KMS-11 (cell line): ENCODE data around the gene ACER2.
A peak's percentile ranks its signal among the peaks of the same experiment; 100 is the strongest.

Source experiments
- H2AFZ ChIP-seq: fragments of 200-600 bp; sonication (generic); 2 replicates; pipeline ENCODE4 v1.6.1; 2016; ENCODE audit warnings: antibody characterized with exemption, mixed run types, low read depth
- H3K27ac ChIP-seq: fragments of 200-600 bp; sonication (generic); 2 replicates; pipeline ENCODE4 v1.6.1; 2016; ENCODE audit warnings: mild to moderate bottlenecking, mixed run types
- H3K27me3 ChIP-seq: fragments of 200-600 bp; sonication (generic); 2 replicates; pipeline ENCODE4 v1.6.1; 2017; ENCODE audit warnings: mild to moderate bottlenecking, low read depth, mixed run types, moderate library complexity; ENCODE audit not compliant: insufficient read depth
- H3K36me3 ChIP-seq: fragments of 200-600 bp; sonication (generic); 2 replicates; pipeline ENCODE4 v1.6.1; 2017; ENCODE audit warnings: mild to moderate bottlenecking, mixed run types; ENCODE audit not compliant: insufficient read depth
- H3K4me1 ChIP-seq: fragments of 200-600 bp; sonication (generic); 2 replicates; pipeline ENCODE4 v1.6.1; 2016; ENCODE audit warnings: mild to moderate bottlenecking, low read depth, mixed run types; ENCODE audit not compliant: poor library complexity, severe bottlenecking
- H3K4me2 ChIP-seq: fragments of 200-600 bp; sonication (generic); 2 replicates; pipeline ENCODE4 v1.7.0; 2016; ENCODE audit warnings: mild to moderate bottlenecking, mixed run types
- H3K4me3 ChIP-seq: fragments of 200-600 bp; sonication (generic); IDR thresholded peaks from 2 replicates; pipeline ENCODE4 v1.6.1; 2017; ENCODE audit warnings: low read depth, low read length, mixed read lengths; ENCODE audit not compliant: insufficient read depth
- H3K79me2 ChIP-seq: fragments of 200-600 bp; sonication (generic); 2 replicates; pipeline ENCODE4 v1.6.1; 2016; ENCODE audit warnings: low read depth, mixed run types; ENCODE audit not compliant: insufficient read depth
- H3K9ac ChIP-seq: fragments of 200-600 bp; sonication (generic); 2 replicates; pipeline ENCODE4 v1.6.1; 2016; ENCODE audit warnings: mild to moderate bottlenecking, mixed run types
- H4K20me1 ChIP-seq: fragments of 200-600 bp; sonication (generic); 2 replicates; pipeline ENCODE4 v1.6.1; 2016; ENCODE audit warnings: mild to moderate bottlenecking, mixed run types; ENCODE audit not compliant: insufficient read depth
- CTCF ChIP-seq: fragments of 200-600 bp; sonication (generic); conservative IDR thresholded peaks from 2 replicates; pipeline ENCODE4 v1.6.1; 2017; ENCODE audit warnings: low read depth, mild to moderate bottlenecking, antibody characterized with exemption, low read length, moderate library complexity, mixed read lengths

Gene ACER2

GRCh38 chr9:19373527-19373926 lies 35.3 kb upstream of the ACER2 start:
- Histone ChIP-seq H3K4me3 (no peak overlapping the region), H3K27ac (no peak overlapping the region), H3K36me3 (peaks cover 24% of the 10 kb centered on the region), H3K9ac (no peak overlapping the region), H3K27me3 (no peaks in the 10 kb centered on the region), H4K20me1 (peaks cover 15% of the 10 kb centered on the region), H3K4me2 (no peak overlapping the region), H2AFZ (no peak overlapping the region), H3K79me2 (peaks cover 21% of the 10 kb centered on the region), H3K4me1 (peaks cover 19% of the 10 kb centered on the region)
- no peak for TF ChIP-seq CTCF

- peaks cover 31% of the 10 kb centered on the region for H3K36me3 ChIP-seq
- no peaks in the 10 kb centered on the region for H3K27me3 ChIP-seq
- H3K9ac ChIP-seq, result no peak overlapping the region
- no peak overlapping the region for H3K4me3 ChIP-seq
- H3K4me2 ChIP-seq, result no peak overlapping the region
- H4K20me1 ChIP-seq, result peaks cover 15% of the 10 kb centered on the region
- no peak overlapping the region for H3K27ac ChIP-seq
- peaks cover 24% of the 10 kb centered on the region for H3K4me1 ChIP-seq
- H2AFZ ChIP-seq, result no peak overlapping the region
- no peak for TF ChIP-seq CTCF
- H3K79me2 ChIP-seq, result peaks cover 36% of the 10 kb centered on the region
Measured at GRCh38 chr9:19375538-19375937, 33.3 kb upstream of the ACER2 start.

GRCh38 chr9:19376931-19377330 lies 31.9 kb upstream of the ACER2 start:
- no peaks in the 10 kb centered on the region for H3K27me3 ChIP-seq
- H3K36me3 ChIP-seq, result peaks cover 31% of the 10 kb centered on the region
- peaks cover 36% of the 10 kb centered on the region for H3K79me2 ChIP-seq
- H4K20me1 ChIP-seq, result peaks cover 15% of the 10 kb centered on the region
- H3K4me3 ChIP-seq, result no peak overlapping the region
- no peak overlapping the region; the same call in 1 of the 2 replicates for H3K27ac ChIP-seq
- TF ChIP-seq CTCF, result no peak
- H3K4me2 ChIP-seq, result peak overlapping the region; percentile 94
- H2AFZ ChIP-seq, result no peak overlapping the region
- no peak overlapping the region for H3K9ac ChIP-seq
- H3K4me1 ChIP-seq, result peaks cover 24% of the 10 kb centered on the region

- no peak overlapping the region for H2AFZ ChIP-seq
- H3K27ac ChIP-seq, result peak overlapping the region; percentile 17; the same call in 1 of the 2 replicates
- H3K4me2 ChIP-seq, result peak overlapping the region; percentile 94
- TF ChIP-seq CTCF, result no peak
- H3K4me3 ChIP-seq, result no peak overlapping the region
- H4K20me1 ChIP-seq, result peaks cover 15% of the 10 kb centered on the region
- no peaks in the 10 kb centered on the region for H3K27me3 ChIP-seq
- peak overlapping the region; percentile 99; the same call in 1 of the 2 replicates for H3K9ac ChIP-seq
- peaks cover 24% of the 10 kb centered on the region for H3K4me1 ChIP-seq
- peaks cover 31% of the 10 kb centered on the region for H3K36me3 ChIP-seq
- H3K79me2 ChIP-seq, result peaks cover 36% of the 10 kb centered on the region
Measured at GRCh38 chr9:19378164-19378563, 30.6 kb upstream of the ACER2 start.
